GM12878 (cell line): Measurements from ENCODE around the gene TXNL4A. TPM values are rescaled to one million over a fixed set of nuclear protein-coding genes. Genes with fewer than 3 reads are reported as not detected.
A peak's percentile ranks its signal among the peaks of the same experiment; 100 is the strongest.

Source experiments
- ATAC-seq: fragments of 200-7000 bp; cut with Tn5 transposase; 3 replicates; pipeline ENCODE4 v1.9.1; 2020; ENCODE audit warnings: mild to moderate bottlenecking, moderate library complexity
- BruUV-seq: library from RNA; stranded (reverse); fragments of 400-500 nt; replicated peaks from 2 replicates; lab custom pipeline; 2021; lab: Mats Ljungman, UMichigan
- CTCF ChIA-PET: fragments of 300-600 bp; sonication (Branson Sonifier 250); formaldehyde crosslinking; extraction: SDS; loops from one replicate; lab custom pipeline; 2021; ENCODE audit warnings: inconsistent platforms; lab: Yijun Ruan, JAX
- POLR2A ChIA-PET: fragments of 350-600 bp; formaldehyde crosslinking; extraction: SDS; loops from one replicate; lab custom pipeline; 2021; ENCODE audit warnings: inconsistent platforms; lab: Charles Lee
- RAD21 ChIA-PET: fragments of 300-600 bp; sonication (Branson Sonifier 250); formaldehyde crosslinking; loops from one replicate; lab custom pipeline; 2023; ENCODE audit warnings: antibody characterized with exemption; ENCODE audit not compliant: unreplicated experiment; lab: Charles Lee
- SMC1A ChIA-PET: fragments of 300-600 bp; sonication (Branson Sonifier 250); formaldehyde crosslinking; loops from one replicate; lab custom pipeline; 2023; ENCODE audit not compliant: unreplicated experiment, uncharacterized antibody; lab: Charles Lee
- DNase-seq: peaks from one replicate; pipeline ENCODE4 v3.0.0-alpha.2; 2011; ENCODE audit warnings: low read depth, low spot score
- FAIRE-seq: peaks from 3 replicates; lab custom pipeline; 2011; peaks lifted over from hg19 to GRCh38; lab: Jason Lieb, UNC
- H2AFZ ChIP-seq: 2 replicates; pipeline ENCODE4 v1.6.0; 2011; ENCODE audit warnings: low read depth, low read length, control low read depth; ENCODE audit not compliant: control insufficient read depth
- H3K27ac ChIP-seq: 2 replicates; pipeline ENCODE4 v1.5.1; 2011; ENCODE audit warnings: control low read depth; ENCODE audit not compliant: control insufficient read depth, insufficient read depth
- H3K27me3 ChIP-seq, 2 experiments: replicated peaks in 1 of 2; 2 replicates each; pipeline versions ENCODE4 v1.6.0 to v1.6.1; 2011; ENCODE audit warnings: low read length in 1 of 2; ENCODE audit not compliant: control insufficient read depth in 2 of 2, insufficient read depth in 2 of 2
- H3K36me3 ChIP-seq, 2 experiments: 2 replicates each; pipeline ENCODE4 v1.5.1; 2011; ENCODE audit warnings: low read length in 1 of 2; ENCODE audit not compliant: control insufficient read depth in 2 of 2, insufficient read depth in 2 of 2
- H3K4me1 ChIP-seq: 2 replicates; pipeline ENCODE4 v1.6.1; 2011; ENCODE audit warnings: mild to moderate bottlenecking, low read length, moderate library complexity, mixed read lengths; ENCODE audit not compliant: control insufficient read depth, insufficient read depth
- H3K4me2 ChIP-seq: 2 replicates; pipeline ENCODE4 v1.6.0; 2011; ENCODE audit warnings: control low read depth; ENCODE audit not compliant: control insufficient read depth, insufficient read depth
- H3K4me3 ChIP-seq: fragments of 200-600 bp; sonication (generic); 2 replicates; pipeline ENCODE4 v1.5.1; 2016
- H3K79me2 ChIP-seq: 2 replicates; pipeline ENCODE4 v1.6.0; 2011; ENCODE audit warnings: low read length; ENCODE audit not compliant: control insufficient read depth, insufficient read depth
- H3K9ac ChIP-seq: 2 replicates; pipeline ENCODE4 v1.8.0; 2011; ENCODE audit warnings: low read length, control low read depth, mixed read lengths; ENCODE audit not compliant: control insufficient read depth, insufficient read depth
- H3K9me3 ChIP-seq: replicated peaks from 3 replicates; pipeline ENCODE4 v1.5.1; 2011; ENCODE audit warnings: mild to moderate bottlenecking, low read length; ENCODE audit not compliant: control insufficient read depth, insufficient read depth
- H4K20me1 ChIP-seq: 2 replicates; pipeline ENCODE4 v1.6.0; 2011; ENCODE audit not compliant: control insufficient read depth, insufficient read depth
- NR2F1 ChIP-seq: fragments of 450-650 bp; conservative IDR thresholded peaks from 2 replicates; pipeline ENCODE4 v1.6.1; 2017; ENCODE audit warnings: mild to moderate bottlenecking
- SMARCA5 ChIP-seq: fragments of 450-650 bp; IDR thresholded peaks from 2 replicates; pipeline ENCODE4 v1.6.1; 2017; ENCODE audit warnings: mild to moderate bottlenecking
- SPI1 ChIP-seq: IDR thresholded peaks from 2 replicates; pipeline ENCODE4 v1.6.1; 2011; ENCODE audit warnings: low read depth, mild to moderate bottlenecking, low read length, moderate library complexity, borderline replicate concordance; ENCODE audit not compliant: insufficient read depth
- TCF12 ChIP-seq: IDR thresholded peaks from 2 replicates; pipeline ENCODE4 v1.6.1; 2011; ENCODE audit warnings: low read depth, mild to moderate bottlenecking, low read length
- ZSCAN29 ChIP-seq: fragments of 450-650 bp; IDR thresholded peaks from 2 replicates; pipeline ENCODE4 v1.6.1; 2017; ENCODE audit warnings: mild to moderate bottlenecking, moderate library complexity
- WGBS: methylation state at CpG from one replicate; pipeline ENCODE4 v1.1.6; 2016; ENCODE audit warnings: low lambda C conversion rate; ENCODE audit not compliant: insufficient replicate concordance, insufficient coverage; ENCODE audit errors: missing lambda C conversion rate; 5-methylcytosine and 5-hydroxymethylcytosine counted together
- in situ Hi-C: fragments of 300-500 bp; cut with MboI; formaldehyde crosslinking; loops from 9 replicates; pipeline ENCODE4 v1.14.3; 2018; ENCODE audit warnings: mixed read lengths
- intact Hi-C: fragments of 100-400 bp; cut with micrococcal nuclease; formaldehyde crosslinking; loops from one replicate; pipeline ENCODE4 v1.14.2; 2022; ENCODE audit not compliant: unreplicated experiment
- polyA plus RNA-seq, 11 experiments: library from polyadenylated mRNA; depleted of rRNA in 4 of 11; unstranded in 6 of 11; stranded (reverse) in 5 of 11; fragments of >200 nt; fragmentation: Nextera tagmentation in 4 of 11; fragmentation: Illumina TruSeq in 1 of 11; extraction: Ambion mirVana in 4 of 11; extraction: Trizol in 1 of 11; gene quantifications; 1 replicate in 1 of 11; 2 replicates in 10 of 11; pipeline versions ENCODE4 v1.2.1 to v1.2.3, GENCODE V29; 2011 to 2016; ENCODE audit warnings: inconsistent platforms in 2 of 11, missing spikeins in 2 of 11, low read depth in 1 of 11
- total RNA-seq, 4 experiments: library from RNA; depleted of rRNA in 3 of 4; stranded (reverse); fragments of >200 nt in 3 of 4; fragmentation: Illumina TruSeq in 1 of 4; extraction: Trizol in 1 of 4; gene quantifications; 2 replicates each; pipeline versions ENCODE4 v1.2.1 to v1.2.3, GENCODE V29; 2013 to 2021

The TXNL4A gene
- total and polyA plus RNA-seq, 10 of the 15 experiments (the other 5 are each of a cell fraction or from before 2014, with no cell fraction given) = 38.4 to 329 (median 128) TPM

DNA sequence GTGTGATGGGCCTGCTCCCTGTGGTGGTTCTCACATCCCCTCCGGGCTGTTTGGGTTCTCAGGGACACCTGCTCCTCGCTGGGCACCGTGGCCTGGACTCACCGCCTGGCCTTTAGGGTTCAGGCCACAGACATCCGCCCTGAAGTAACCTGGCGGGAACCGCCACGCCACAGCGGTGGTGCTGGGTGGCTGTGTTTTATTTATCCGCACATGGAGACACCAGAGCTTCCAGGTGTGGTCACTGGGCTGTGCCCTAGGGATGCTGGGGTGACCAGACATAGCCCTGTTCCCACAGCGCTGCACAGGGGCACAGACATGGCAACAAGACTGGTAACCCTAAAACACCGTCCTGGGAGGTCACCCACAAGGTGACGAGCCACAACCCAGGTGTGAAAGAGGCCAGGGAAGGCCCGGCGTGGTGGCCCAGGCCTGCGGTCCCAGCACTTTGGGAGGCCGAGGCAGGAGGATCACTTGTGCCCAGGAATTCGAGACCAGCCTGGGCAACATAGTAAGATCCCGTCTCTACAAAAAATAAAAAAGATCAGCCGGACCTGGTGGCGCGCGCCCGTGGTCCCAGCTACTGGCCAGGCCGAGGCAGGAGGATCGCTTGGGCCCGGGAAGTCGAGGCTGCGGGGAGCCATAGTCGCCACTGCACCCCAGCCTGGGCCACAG lies 24.6 kb downstream of the TXNL4A start:
- no peak for ATAC-seq
- intact Hi-C loops (loop anchor here (2.0 to 5.0 kb wide), 3 partner anchors 144 to 283 kb away; partner anchors contain the start of gene ADNP2), in situ Hi-C loops (no loop called here)
- SMC1A ChIA-PET = interaction anchor here (0.6 to 2.5 kb wide), 12 partner anchors 9 to 249 kb away, joined by 3 to 13 read pairs (median 4); partner anchors contain the start of gene RBFA
- Histone ChIP-seq H3K4me2 (peak overlapping the region; percentile 82), H3K9me3 (no peaks in the 10 kb centered on the region), H3K9ac (peak overlapping the region; percentile 69; the same call in 1 of the 2 replicates), H3K36me3 (no peaks in the 10 kb centered on the region), H3K79me2 (no peaks in the 10 kb centered on the region; the same call in 1 of the 2 replicates), H4K20me1 (no peaks in the 10 kb centered on the region), H3K27ac (peak overlapping the region; percentile 55), H3K4me3 (peak overlapping the region; percentile 37), H3K4me1 (peaks cover 25% of the 10 kb centered on the region), H3K27me3 (no peaks in the 10 kb centered on the region), H2AFZ (peak overlapping the region; percentile 80)
- POLR2A ChIA-PET = interaction anchor here (0.8 to 1.3 kb wide), 5 partner anchors 19 to 185 kb away, joined by 3 to 4 read pairs (median 3); no protein-coding TSS in a partner anchor
- no peak for DNase-seq
- 46% methylated on average over 30 of the region's 30 CpGs for WGBS
- no peak for FAIRE-seq
- CTCF ChIA-PET = interaction anchor here (0.7 to 2.5 kb wide), 12 partner anchors 10 to 195 kb away, joined by 3 to 9 read pairs (median 4); partner anchors contain the start of gene TXNL4A
- RAD21 ChIA-PET = interaction anchor here (0.6 to 2.4 kb wide), 8 partner anchors 9 to 184 kb away, joined by 3 to 9 read pairs (median 5); partner anchors contain the start of genes SLC66A2 and TXNL4A
- 0 out of 2 replicates have a peak, but pooled peaks have one; percentile 30 for TF ChIP-seq TCF12
- peak; percentile 38; the same call in 1 of the 2 replicates for TF ChIP-seq NR2F1
- TF ChIP-seq SPI1 = peak; percentile 8; the same call in 1 of the 2 replicates
- TF ChIP-seq ZSCAN29 = no peak
- TF ChIP-seq SMARCA5 = 0 out of 2 replicates have a peak, but pooled peaks have one; percentile 37
- BruUV-seq = no TSS peak
